Measurements from ENCODE around the gene TMX1. TPM values are rescaled to one million over a fixed set of nuclear protein-coding genes. Genes with fewer than 3 reads are reported as not detected.

The TMX1 gene
- total RNA-seq, 1 donor from 2014 or later, result 19.8 TPM

DNA sequence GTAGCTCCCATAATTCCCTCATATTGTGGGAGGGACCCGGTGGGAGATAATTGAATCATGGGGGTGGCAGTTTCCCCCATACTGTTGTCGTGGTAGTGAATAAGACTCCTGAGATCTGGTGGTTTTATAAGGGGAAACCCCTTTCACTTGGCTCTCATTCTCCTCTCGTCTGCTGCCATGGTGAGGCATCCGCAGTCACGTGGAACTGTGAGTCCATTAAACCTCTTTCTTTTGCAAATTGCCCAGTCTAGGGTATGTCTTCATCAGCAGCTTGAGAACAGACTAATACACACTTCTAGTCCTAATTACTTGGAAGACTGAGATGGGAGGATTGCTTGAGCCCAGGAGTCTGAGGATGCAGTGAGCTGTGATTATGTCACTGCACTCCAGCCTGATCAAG lies 64.4 kb downstream of the TMX1 start:
- Histone ChIP-seq H3K27me3 (ENCODE audit: control insufficient read depth in 3 of 3, insufficient read depth in 3 of 3, low read length in 3 of 3) (no peaks in the 10 kb centered on the region), H3K9me3 (ENCODE audit: control insufficient read depth in 3 of 3, low read length in 3 of 3) (no peaks in the 10 kb centered on the region), H3K36me3 (ENCODE audit: control insufficient read depth in 3 of 3, insufficient read depth in 3 of 3, low read length in 3 of 3) (no peaks in the 10 kb centered on the region), H3K27ac (ENCODE audit: low read depth, low read length) (peak overlapping the region; percentile 10), H3K4me3 (ENCODE audit: low read length in 3 of 3) (no peak overlapping the region), H3K9ac (ENCODE audit: low read depth in 1 of 3, low read length in 3 of 3) (no peak overlapping the region), H3K4me1 (ENCODE audit: control insufficient read depth in 3 of 3, insufficient read depth in 3 of 3, low read length in 3 of 3) (no peaks in the 10 kb centered on the region)

DNA sequence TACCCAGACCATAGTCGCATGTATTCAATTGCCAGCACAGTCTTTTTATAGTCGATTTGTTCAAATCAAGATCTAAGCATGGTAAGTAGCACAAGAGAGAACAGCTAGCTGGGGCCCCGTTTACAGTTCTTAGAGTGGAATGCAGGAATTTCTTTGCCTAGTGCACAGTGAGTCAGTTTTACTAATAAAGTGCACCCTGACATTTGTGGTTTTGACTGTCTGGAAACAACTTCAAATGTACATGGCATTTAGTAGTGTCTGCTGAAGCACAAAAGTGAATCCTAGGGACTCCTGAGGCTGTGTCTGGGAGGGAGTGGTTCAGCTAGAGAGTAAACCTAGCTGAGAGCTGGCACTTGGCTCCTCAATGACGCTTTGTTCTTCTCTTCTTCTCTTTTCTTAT lies 64.9 kb downstream of the TMX1 start:
- Histone ChIP-seq H3K27ac (ENCODE audit: low read depth, low read length) (no peak overlapping the region), H3K36me3 (ENCODE audit: control insufficient read depth in 3 of 3, insufficient read depth in 3 of 3, low read length in 3 of 3) (no peaks in the 10 kb centered on the region), H3K4me1 (ENCODE audit: control insufficient read depth in 3 of 3, insufficient read depth in 3 of 3, low read length in 3 of 3) (no peaks in the 10 kb centered on the region), H3K4me3 (ENCODE audit: low read length in 3 of 3) (no peak overlapping the region), H3K9ac (ENCODE audit: low read depth in 1 of 3, low read length in 3 of 3) (no peak overlapping the region), H3K27me3 (ENCODE audit: control insufficient read depth in 3 of 3, insufficient read depth in 3 of 3, low read length in 3 of 3) (no peaks in the 10 kb centered on the region), H3K9me3 (ENCODE audit: control insufficient read depth in 3 of 3, low read length in 3 of 3) (no peaks in the 10 kb centered on the region)

DNA sequence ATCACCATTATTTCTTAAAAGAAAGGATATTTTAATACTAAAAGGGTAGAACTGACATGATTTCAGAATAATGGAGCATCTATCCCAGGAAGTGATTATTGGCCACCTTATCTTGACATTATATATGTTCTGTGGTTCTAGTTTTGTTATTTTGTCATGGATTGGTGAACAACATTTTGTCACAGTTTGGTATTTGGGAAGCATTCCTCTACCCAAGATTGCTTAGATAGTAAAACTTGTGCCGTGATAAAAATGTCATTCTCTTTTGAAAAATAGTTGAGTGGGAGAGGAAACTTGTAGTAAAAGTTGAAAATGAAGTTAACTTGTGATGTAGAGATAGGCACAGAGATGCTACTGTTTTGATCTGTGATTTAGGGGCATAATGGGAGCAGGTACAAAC lies 65.7 kb downstream of the TMX1 start:
- Histone ChIP-seq H3K9me3 (ENCODE audit: control insufficient read depth in 3 of 3, low read length in 3 of 3) (no peaks in the 10 kb centered on the region), H3K36me3 (ENCODE audit: control insufficient read depth in 3 of 3, insufficient read depth in 3 of 3, low read length in 3 of 3) (no peaks in the 10 kb centered on the region), H3K9ac (ENCODE audit: low read depth in 1 of 3, low read length in 3 of 3) (no peak overlapping the region), H3K4me3 (ENCODE audit: low read length in 3 of 3) (no peak overlapping the region), H3K4me1 (ENCODE audit: control insufficient read depth in 3 of 3, insufficient read depth in 3 of 3, low read length in 3 of 3) (peaks cover 0 to 8% (median 7%) of the 10 kb centered on the region in 3 donors), H3K27me3 (ENCODE audit: control insufficient read depth in 3 of 3, insufficient read depth in 3 of 3, low read length in 3 of 3) (no peaks in the 10 kb centered on the region), H3K27ac (ENCODE audit: low read depth, low read length) (no peak overlapping the region)

Small RNA genes lying within 50 kb of the gene (small RNA-seq; reads per million reads assigned to genes)
- gene RF00019 (not detected), gene RF00156 (not detected)

Other genes starting within 250 kb of the TMX1 start
- 1.0 TPM for gene TRIM9, start 145.1 kb upstream of the TMX1 start, total RNA-seq